Mammary microvascular endothelial cell (primary cell): ENCODE data around the gene PCDHB8. TPM values are rescaled to one million over a fixed set of nuclear protein-coding genes. Genes with fewer than 3 reads are reported as not detected.

Experiments
- total RNA-seq: library from RNA; depleted of rRNA; stranded (reverse); fragments of >200 nt; gene quantifications from 2 replicates; pipeline ENCODE4 v1.2.3, GENCODE V29; 2015

Gene PCDHB8
- 0.25 TPM in 1 of 2 replicates, not detected in the other for total RNA-seq

GRCh38 chr5:141177577-141178191 is at the start of gene PCDHB8:
TSS of gene PCDHB8 (plus strand) at chr5:141177790. CDS start at chr5:141178035, 245 bp downstream.

GRCh38 chr5:141135030-141135717 is 42.4 kb upstream of the PCDHB8 start, which contains the start of gene PCDHB5:
TSS of gene PCDHB5 (plus strand) at chr5:141135206. CDS start at chr5:141135435, 229 bp downstream.

GRCh38 chr5:141149812-141150211 is 27.8 kb upstream of the PCDHB8 start, which contains the start of gene PCDHB6:
TSS of gene PCDHB6 (plus strand) at chr5:141150057. CDS start at chr5:141150258, 201 bp downstream.

GRCh38 chr5:141172381-141173204 is 5.0 kb upstream of the PCDHB8 start, which contains the start of gene PCDHB7:
TSS of gene PCDHB7 (plus strand) at chr5:141172644. CDS start at chr5:141172836, 192 bp downstream.

GRCh38 chr5:141182248-141182647 is 4.7 kb downstream of the PCDHB8 start, which contains the start of gene PCDHB16:
TSS of gene PCDHB16 (plus strand) at chr5:141182387. CDS start at chr5:141182560, 173 bp downstream.

GRCh38 chr5:141186897-141187512 is 9.4 kb downstream of the PCDHB8 start, which contains the start of gene PCDHB9:
TSS of gene PCDHB9 (plus strand) at chr5:141187161. CDS start at chr5:141187319, 158 bp downstream.

GRCh38 chr5:141192110-141192725 is 14.6 kb downstream of the PCDHB8 start, which contains the start of gene PCDHB10:
TSS of gene PCDHB10 (plus strand) at chr5:141192353. CDS start at chr5:141192553, 200 bp downstream.

GRCh38 chr5:141199359-141200235 is 22.0 kb downstream of the PCDHB8 start, which contains the start of gene PCDHB11:
TSS of gene PCDHB11 (plus strand) at chr5:141199627. CDS start at chr5:141199775, 148 bp downstream.

GRCh38 chr5:141208478-141208877 is 30.9 kb downstream of the PCDHB8 start, which contains the start of gene PCDHB12:
TSS of gene PCDHB12 (plus strand) at chr5:141208719. CDS start at chr5:141208908, 189 bp downstream.

GRCh38 chr5:141213656-141214339 is 36.2 kb downstream of the PCDHB8 start, which contains the start of gene PCDHB13:
TSS of gene PCDHB13 (plus strand) at chr5:141213919. CDS start at chr5:141214124, 205 bp downstream.

GRCh38 chr5:141223112-141223783 is 45.7 kb downstream of the PCDHB8 start, which contains the start of gene PCDHB14:
TSS of gene PCDHB14 (plus strand) at chr5:141223343. CDS start at chr5:141223506, 163 bp downstream.

Other genes with a start within 250 kb of the PCDHB8 start
- 0.64 and 0.73 TPM in 2 replicates for gene PCDHAC2, start 211.3 kb upstream of the PCDHB8 start, total RNA-seq
- not detected in 2 replicates for gene PCDHB1, start 126.4 kb upstream of the PCDHB8 start, total RNA-seq
- 0.40 and 1.7 TPM in 2 replicates for gene PCDHB2, start 83.2 kb upstream of the PCDHB8 start, total RNA-seq
- gene PCDHB3, start 77.3 kb upstream of the PCDHB8 start, total RNA-seq = 0.30 and 0.47 TPM in 2 replicates
- gene PCDHB4, start 56.0 kb upstream of the PCDHB8 start, total RNA-seq = 0.07 and 0.10 TPM in 2 replicates
- gene PCDHB5, start 42.6 kb upstream of the PCDHB8 start, total RNA-seq = 0.15 and 0.47 TPM in 2 replicates
- gene PCDHB6, start 27.7 kb upstream of the PCDHB8 start, total RNA-seq = not detected in 2 replicates
- gene PCDHB7, start 5.1 kb upstream of the PCDHB8 start, total RNA-seq = 0.05 and 0.07 TPM in 2 replicates
- under 0.01 and 0.25 TPM in 2 replicates for gene PCDHB16, start 4.6 kb downstream of the PCDHB8 start, total RNA-seq
- gene PCDHB9, start 9.4 kb downstream of the PCDHB8 start, total RNA-seq = 0.15 and 0.27 TPM in 2 replicates
- 0.53 and 0.59 TPM in 2 replicates for gene PCDHB10, start 14.6 kb downstream of the PCDHB8 start, total RNA-seq
- not detected in 2 replicates for gene PCDHB11, start 21.8 kb downstream of the PCDHB8 start, total RNA-seq
- gene PCDHB12, start 30.9 kb downstream of the PCDHB8 start, total RNA-seq = 0.05 and 0.13 TPM in 2 replicates
- 0.30 and 0.33 TPM in 2 replicates for gene PCDHB13, start 36.1 kb downstream of the PCDHB8 start, total RNA-seq
- 0.20 and 0.30 TPM in 2 replicates for gene PCDHB14, start 45.6 kb downstream of the PCDHB8 start, total RNA-seq
- gene PCDHB15, start 67.6 kb downstream of the PCDHB8 start, total RNA-seq = 0.15 and 0.40 TPM in 2 replicates
- gene SLC25A2, start 126.3 kb downstream of the PCDHB8 start, total RNA-seq = 0.15 TPM in 1 of 2 replicates, not detected in the other
- gene TAF7, start 143.0 kb downstream of the PCDHB8 start, total RNA-seq = 44.8 and 50.7 TPM in 2 replicates
- gene PCDHGA1, start 152.7 kb downstream of the PCDHB8 start, total RNA-seq = 0.20 and 0.59 TPM in 2 replicates
- 0.73 and 0.79 TPM in 2 replicates for gene PCDHGA2, start 161.0 kb downstream of the PCDHB8 start, total RNA-seq
- gene PCDHGA3, start 166.0 kb downstream of the PCDHB8 start, total RNA-seq = 0.13 and 0.49 TPM in 2 replicates
- gene PCDHGB1, start 172.3 kb downstream of the PCDHB8 start, total RNA-seq = 0.44 and 0.60 TPM in 2 replicates
- 2.8 and 3.9 TPM in 2 replicates for gene PCDHGA4, start 177.2 kb downstream of the PCDHB8 start, total RNA-seq
- gene PCDHGB2, start 182.2 kb downstream of the PCDHB8 start, total RNA-seq = 2.9 and 3.3 TPM in 2 replicates
- gene PCDHGA5, start 186.4 kb downstream of the PCDHB8 start, total RNA-seq = 0.53 and 0.79 TPM in 2 replicates
- gene PCDHGB3, start 192.5 kb downstream of the PCDHB8 start, total RNA-seq = 0.67 and 1.4 TPM in 2 replicates
- 0.73 and 1.2 TPM in 2 replicates for gene PCDHGA6, start 196.1 kb downstream of the PCDHB8 start, total RNA-seq
- 0.80 and 1.1 TPM in 2 replicates for gene PCDHGA7, start 205.0 kb downstream of the PCDHB8 start, total RNA-seq
- 3.3 and 4.2 TPM in 2 replicates for gene PCDHGB4, start 209.9 kb downstream of the PCDHB8 start, total RNA-seq
- gene PCDHGA8, start 214.8 kb downstream of the PCDHB8 start, total RNA-seq = 0.15 and 0.33 TPM in 2 replicates
- 7.9 and 8.3 TPM in 2 replicates for gene PCDHGB5, start 220.2 kb downstream of the PCDHB8 start, total RNA-seq
- gene PCDHGA9, start 225.0 kb downstream of the PCDHB8 start, total RNA-seq = 1.2 and 1.8 TPM in 2 replicates
- gene PCDHGB6, start 230.2 kb downstream of the PCDHB8 start, total RNA-seq = 0.73 and 1.2 TPM in 2 replicates
- gene PCDHGA10, start 235.2 kb downstream of the PCDHB8 start, total RNA-seq = 1.7 and 2.6 TPM in 2 replicates
- gene PCDHGB7, start 239.9 kb downstream of the PCDHB8 start, total RNA-seq = 3.1 and 5.3 TPM in 2 replicates
- 4.4 and 4.6 TPM in 2 replicates for gene PCDHGA11, start 243.3 kb downstream of the PCDHB8 start, total RNA-seq